Peyer's patch (tissue), 4 donors: ENCODE results near the gene SDHAF1. TPM values are rescaled to one million over a fixed set of nuclear protein-coding genes. Genes with fewer than 3 reads are reported as not detected.

ENCODE experiments used
- DNase-seq, 3 donors: peaks; one replicate each; pipeline ENCODE4 v3.0.0-alpha.2; 2017 to 2019
- H3K27ac ChIP-seq, 4 donors: fragments of 200-600 bp; sonication (generic); one replicate each; pipeline ENCODE4 v1.5.1; 2016 to 2019
- H3K27me3 ChIP-seq, 2 donors: fragments of 200-600 bp; sonication (generic); one replicate each; pipeline ENCODE4 v1.5.1; 2019
- H3K36me3 ChIP-seq, 3 donors: fragments of 200-600 bp; sonication (generic); one replicate each; pipeline ENCODE4 v1.5.1; 2016 to 2019
- H3K4me1 ChIP-seq, 4 donors: fragments of 200-600 bp; sonication (generic); one replicate each; pipeline ENCODE4 v1.5.1; 2016 to 2019
- H3K4me3 ChIP-seq, 4 donors: fragments of 200-600 bp; sonication (generic); 1 replicate in 3 of 4; 2 replicates in 1 of 4; pipeline ENCODE4 v1.5.1; 2016 to 2019; ENCODE audit warnings: mild to moderate bottlenecking in 1 of 4
- H3K9me3 ChIP-seq, 4 donors: fragments of 200-600 bp; sonication (generic); one replicate each; pipeline ENCODE4 v1.5.1; 2016 to 2019; ENCODE audit warnings: mild to moderate bottlenecking in 1 of 4
- POLR2A ChIP-seq, 2 donors: fragments of 450-650 bp; IDR thresholded peaks; one replicate each; pipeline ENCODE4 v1.5.1; 2017; ENCODE audit warnings: antibody characterized with exemption in 2 of 2, mild to moderate bottlenecking in 2 of 2, moderate library complexity in 2 of 2
- total RNA-seq, 4 donors: library from RNA; depleted of rRNA; stranded (reverse); fragments of >200 nt; gene quantifications; one replicate each; pipeline ENCODE4 v1.1.0, GENCODE V29; 2016
- TF ChIP-seq, protein P1 (sequence below), 6 experiments: fragments of 450-650 bp in 4 of 6; fragments of 200-600 bp in 2 of 6; sonication (generic) in 1 of 6; IDR thresholded peaks; one replicate each; pipeline ENCODE4 v1.5.1; 2017 to 2019; ENCODE audit warnings: antibody characterized with exemption in 6 of 6, mild to moderate bottlenecking in 3 of 6, moderate library complexity in 1 of 6

Gene SDHAF1
- total RNA-seq, 4 donors from 2014 or later: 15.7 to 48.0 (median 39.1) TPM

DNA sequence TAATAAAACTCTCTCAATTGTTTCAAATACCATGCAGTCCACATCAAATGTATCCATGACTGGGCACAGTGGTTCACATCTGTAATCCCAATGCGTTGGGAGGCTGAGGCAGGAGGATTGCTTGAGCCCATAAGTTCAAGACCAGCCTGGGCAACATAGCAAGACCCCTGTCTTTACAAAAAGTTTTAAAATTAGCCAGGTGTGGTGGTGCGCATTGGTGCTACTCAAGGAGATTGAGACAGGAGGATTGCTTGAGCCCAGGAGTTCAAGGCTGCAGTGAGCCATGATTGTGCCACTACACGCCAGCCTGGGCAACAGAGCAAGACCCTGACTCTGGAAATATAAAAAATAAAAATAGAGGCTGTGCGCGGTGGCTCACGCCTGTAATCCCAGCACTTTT, 32.7 kb downstream of the SDHAF1 start:
- no peak for DNase-seq
- Histone ChIP-seq H3K27me3 (no peaks in the 10 kb centered on the region), H3K9me3 (no peaks in the 10 kb centered on the region), H3K4me3 (no peak overlapping the region), H3K36me3 (peaks cover 0 to 16% (median 0%) of the 10 kb centered on the region in 3 donors), H3K27ac (no peak overlapping the region), H3K4me1 (peaks cover 0 to 4% (median 1%) of the 10 kb centered on the region in 4 donors)
- TF ChIP-seq, protein P1, sequence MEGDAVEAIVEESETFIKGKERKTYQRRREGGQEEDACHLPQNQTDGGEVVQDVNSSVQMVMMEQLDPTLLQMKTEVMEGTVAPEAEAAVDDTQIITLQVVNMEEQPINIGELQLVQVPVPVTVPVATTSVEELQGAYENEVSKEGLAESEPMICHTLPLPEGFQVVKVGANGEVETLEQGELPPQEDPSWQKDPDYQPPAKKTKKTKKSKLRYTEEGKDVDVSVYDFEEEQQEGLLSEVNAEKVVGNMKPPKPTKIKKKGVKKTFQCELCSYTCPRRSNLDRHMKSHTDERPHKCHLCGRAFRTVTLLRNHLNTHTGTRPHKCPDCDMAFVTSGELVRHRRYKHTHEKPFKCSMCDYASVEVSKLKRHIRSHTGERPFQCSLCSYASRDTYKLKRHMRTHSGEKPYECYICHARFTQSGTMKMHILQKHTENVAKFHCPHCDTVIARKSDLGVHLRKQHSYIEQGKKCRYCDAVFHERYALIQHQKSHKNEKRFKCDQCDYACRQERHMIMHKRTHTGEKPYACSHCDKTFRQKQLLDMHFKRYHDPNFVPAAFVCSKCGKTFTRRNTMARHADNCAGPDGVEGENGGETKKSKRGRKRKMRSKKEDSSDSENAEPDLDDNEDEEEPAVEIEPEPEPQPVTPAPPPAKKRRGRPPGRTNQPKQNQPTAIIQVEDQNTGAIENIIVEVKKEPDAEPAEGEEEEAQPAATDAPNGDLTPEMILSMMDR (IDR thresholded peaks at IDR 0.05): no peak

DNA sequence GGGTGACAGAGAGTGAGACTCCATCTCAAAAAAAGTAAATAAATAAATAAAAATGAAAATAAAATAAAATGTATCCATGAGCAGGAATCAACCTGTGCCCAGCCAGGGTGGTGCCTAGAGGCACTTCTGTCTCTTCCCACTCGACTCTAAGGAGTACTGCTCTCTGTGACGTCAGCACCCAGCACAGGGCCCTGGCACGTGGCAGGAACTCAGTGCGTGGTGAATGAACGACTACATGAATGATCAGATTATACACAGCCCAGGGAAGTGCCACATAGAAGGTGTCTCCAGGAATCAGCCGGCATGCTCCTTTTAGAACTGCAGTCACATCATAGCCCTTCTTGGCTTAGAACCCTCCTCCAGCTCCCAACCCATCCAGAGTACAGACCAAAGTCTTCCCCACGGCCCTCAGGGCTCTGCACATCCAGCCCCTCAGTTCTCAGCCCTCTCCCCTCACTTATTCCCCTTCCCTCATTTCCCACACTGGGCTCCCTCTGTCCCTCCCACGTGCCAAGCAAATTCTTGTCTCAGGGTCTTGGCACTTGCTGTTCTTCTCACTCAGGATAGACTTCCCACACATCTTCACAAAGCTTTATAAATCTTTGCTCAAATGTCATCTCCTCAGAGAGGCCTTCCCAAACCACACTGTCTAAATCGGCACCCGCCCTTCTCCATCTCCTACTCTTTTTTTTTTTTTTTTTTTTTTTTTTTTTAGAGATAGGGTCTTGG, 33.5 kb downstream of the SDHAF1 start:
- Histone ChIP-seq H3K9me3 (no peaks in the 10 kb centered on the region), H3K4me1 (peaks cover 0 to 9% (median 2%) of the 10 kb centered on the region in 4 donors), H3K36me3 (peaks cover 0 to 14% (median 0%) of the 10 kb centered on the region in 3 donors), H3K27ac (no peak overlapping the region), H3K27me3 (no peaks in the 10 kb centered on the region), H3K4me3 (no peak overlapping the region)
- DNase-seq: no peak
- TF ChIP-seq, protein P1 (IDR thresholded peaks at IDR 0.05): no peak
- no peak for TF ChIP-seq POLR2A (IDR thresholded peaks at IDR 0.05)

DNA sequence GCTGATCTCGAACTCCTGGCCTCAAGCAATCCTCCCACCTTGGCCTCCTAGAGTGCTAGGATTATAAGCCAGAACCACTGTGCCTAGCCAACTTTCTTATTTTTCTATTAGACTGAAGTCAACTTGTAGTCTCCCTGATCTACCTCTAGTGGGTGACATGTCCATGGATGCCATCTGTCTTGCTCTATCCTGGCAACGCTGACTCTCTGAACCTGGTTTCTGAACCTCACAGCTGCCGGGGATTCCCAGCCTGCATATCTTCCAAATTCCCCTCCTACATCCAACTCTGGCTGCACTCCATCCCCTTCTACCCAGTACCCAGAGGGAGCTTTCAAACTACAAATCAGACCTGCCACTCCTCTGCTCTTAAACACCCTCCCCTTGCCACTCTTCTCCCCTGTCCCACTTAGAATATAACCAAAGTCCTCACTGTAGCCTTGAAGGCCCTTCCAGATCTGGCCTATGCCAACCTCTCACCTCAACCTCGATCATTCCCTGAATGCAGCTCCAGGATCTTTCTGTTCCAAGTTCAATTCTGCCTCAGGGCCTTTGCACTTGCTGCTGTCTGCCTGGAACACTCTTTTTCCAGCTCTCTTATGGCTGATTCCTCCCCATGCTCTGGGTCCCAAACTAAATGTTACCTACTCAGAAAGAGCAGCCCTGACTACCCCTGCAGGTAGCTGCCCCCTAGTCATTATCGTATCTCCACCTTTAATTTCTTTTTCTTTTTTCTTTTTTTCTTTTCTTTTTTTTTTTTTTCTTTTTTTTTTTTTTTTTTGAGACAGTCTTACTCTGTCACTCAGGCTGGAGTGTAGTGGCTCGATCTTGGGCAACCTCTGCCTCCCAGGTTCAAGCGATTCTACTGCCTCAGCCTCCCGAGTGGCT, 35.5 kb downstream of the SDHAF1 start:
- H3K36me3 ChIP-seq: peaks cover 0 to 8% (median 0%) of the 10 kb centered on the region in 3 donors
- no peak for DNase-seq
- H3K4me3 ChIP-seq: no peak overlapping the region
- H3K4me1 ChIP-seq: peaks cover 0 to 9% (median 2%) of the 10 kb centered on the region in 4 donors
- H3K27ac ChIP-seq: no peak overlapping the region
- no peaks in the 10 kb centered on the region for H3K9me3 ChIP-seq
- TF ChIP-seq POLR2A (IDR thresholded peaks at IDR 0.05): no peak
- TF ChIP-seq, protein P1 (IDR thresholded peaks at IDR 0.05): peak in 1 of 6 experiments; percentile 9
- no peaks in the 10 kb centered on the region for H3K27me3 ChIP-seq

DNA sequence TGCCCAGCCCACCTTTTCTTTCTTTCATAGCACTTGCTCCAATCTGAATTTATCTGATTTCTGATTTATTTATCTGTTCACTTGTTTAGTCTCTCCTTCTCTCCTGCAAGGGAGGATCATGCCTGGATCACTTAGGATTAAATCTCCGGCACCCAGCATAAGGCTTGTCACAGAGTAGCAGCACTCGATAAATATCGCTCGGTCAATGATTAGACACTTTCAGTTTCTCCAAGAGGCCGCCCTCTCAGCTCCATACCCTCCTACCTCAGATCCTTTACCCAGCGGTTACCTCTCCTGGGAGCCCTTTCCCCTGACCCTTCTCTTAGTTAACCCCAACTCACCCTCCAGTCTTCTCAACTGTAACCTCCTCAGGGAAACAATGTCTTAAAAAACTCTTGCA, 36.3 kb downstream of the SDHAF1 start:
- Histone ChIP-seq H3K27ac (no peak overlapping the region), H3K27me3 (no peaks in the 10 kb centered on the region), H3K9me3 (no peaks in the 10 kb centered on the region), H3K4me3 (no peak overlapping the region), H3K4me1 (peaks cover 0 to 9% (median 2%) of the 10 kb centered on the region in 4 donors), H3K36me3 (peaks cover 0 to 4% (median 0%) of the 10 kb centered on the region in 3 donors)
- no peak for DNase-seq
- TF ChIP-seq, protein P1 (IDR thresholded peaks at IDR 0.05): no peak
- no peak for TF ChIP-seq POLR2A (IDR thresholded peaks at IDR 0.05)

DNA sequence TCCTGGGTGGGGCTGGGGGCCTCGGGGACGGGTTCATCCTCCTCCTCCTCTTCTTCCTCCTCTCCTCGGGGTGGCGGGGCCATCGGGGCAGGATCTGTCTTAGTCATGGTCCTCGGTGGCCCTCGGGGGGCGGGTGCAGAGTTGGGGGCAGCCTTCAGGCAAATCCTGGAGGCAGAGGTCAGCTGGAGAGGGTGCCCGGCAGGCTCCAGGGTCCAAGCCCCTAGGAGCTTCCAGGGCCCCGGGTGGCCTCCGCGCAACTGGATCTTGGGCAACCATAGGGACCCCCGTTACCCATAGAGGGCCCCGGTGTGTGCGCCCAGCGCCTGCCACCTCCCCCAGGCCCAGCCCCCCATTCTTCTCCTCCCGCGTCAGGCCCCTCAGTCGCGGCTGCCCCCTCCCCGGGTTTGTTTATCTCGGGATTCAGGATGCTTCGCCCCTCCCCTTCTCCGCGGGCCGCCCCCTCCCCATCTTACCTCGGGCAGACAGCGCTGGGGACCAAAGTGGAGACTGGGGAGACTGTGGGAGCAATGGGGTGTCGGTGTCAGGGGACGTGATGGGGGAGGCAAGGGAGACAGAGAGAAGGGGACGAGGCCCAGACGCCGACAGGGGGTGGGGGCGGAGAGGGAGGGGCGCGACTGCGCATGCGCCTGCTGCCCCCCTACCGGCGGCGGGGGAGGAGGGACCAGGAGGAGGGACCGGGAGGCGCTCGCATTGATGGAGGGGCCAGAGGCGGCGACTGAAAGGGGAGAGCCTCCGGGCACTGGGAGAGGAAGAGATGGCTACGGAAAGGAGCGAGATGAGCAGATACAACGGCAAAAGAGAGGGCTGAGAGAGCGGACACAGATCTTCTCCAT, 37.5 kb downstream of the SDHAF1 start, which contains the start of gene CLIP3:
Gene CLIP3 (minus strand): TSS at position 623 of the 854 bp plus-strand sequence. CDS start 516 bp downstream, at position 107.
- no peak for TF ChIP-seq POLR2A (IDR thresholded peaks at IDR 0.05)
- TF ChIP-seq, protein P1 (IDR thresholded peaks at IDR 0.05): no peak
- Histone ChIP-seq H3K27ac (peak within 1 kb of the TSS in 3 of 4 donors; percentile 44 to 56 (median 50)), H3K4me1 (peaks cover 0 to 9% (median 2%) of the 10 kb centered on the region in 4 donors), H3K9me3 (no peaks in the 10 kb centered on the region), H3K36me3 (peaks cover 0 to 4% (median 0%) of the 10 kb centered on the region in 3 donors), H3K4me3 (peak within 1 kb of the TSS; percentile 13 to 59 (median 39)), H3K27me3 (no peaks in the 10 kb centered on the region)
- peak in 1 of 3 donors; percentile 57 for DNase-seq
